Loucy (cell line): Measurements from ENCODE around the gene WFDC12.

Experiments
- EZH2phosphoT487 ChIP-seq: fragments of 200-600 bp; IDR thresholded peaks from 2 replicates; pipeline ENCODE4 v1.6.1; 2018; ENCODE audit warnings: antibody characterized with exemption, mild to moderate bottlenecking, moderate library complexity, borderline replicate concordance
- TF ChIP-seq, protein P1 (sequence below): fragments of 200-600 bp; sonication (generic); conservative IDR thresholded peaks from 2 replicates; pipeline ENCODE4 v1.5.1; 2014; ENCODE audit warnings: mild to moderate bottlenecking, antibody characterized with exemption, low read length

DNA sequence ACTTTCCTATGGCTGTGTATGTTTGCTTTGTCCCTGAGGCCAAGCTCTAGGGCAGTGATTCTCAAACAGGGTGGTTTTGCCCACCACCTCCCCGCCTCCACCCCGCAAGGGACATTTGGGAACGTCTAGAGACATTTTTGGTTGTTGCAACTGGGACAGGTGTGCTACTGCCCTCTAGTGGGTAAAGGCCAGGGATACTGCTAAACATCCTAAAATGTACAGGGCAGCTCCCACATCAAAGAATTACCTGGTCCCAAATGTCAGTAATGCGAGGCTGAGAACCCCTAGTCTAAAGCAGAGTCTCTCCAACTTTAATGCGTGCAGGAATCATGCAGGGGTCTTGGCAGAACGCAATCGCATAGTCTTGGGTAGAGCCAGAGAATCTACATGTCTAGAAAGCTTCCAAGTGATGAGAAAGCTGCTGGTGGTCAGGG is 28.4 kb downstream of the WFDC12 start:
- TF ChIP-seq, protein P1, sequence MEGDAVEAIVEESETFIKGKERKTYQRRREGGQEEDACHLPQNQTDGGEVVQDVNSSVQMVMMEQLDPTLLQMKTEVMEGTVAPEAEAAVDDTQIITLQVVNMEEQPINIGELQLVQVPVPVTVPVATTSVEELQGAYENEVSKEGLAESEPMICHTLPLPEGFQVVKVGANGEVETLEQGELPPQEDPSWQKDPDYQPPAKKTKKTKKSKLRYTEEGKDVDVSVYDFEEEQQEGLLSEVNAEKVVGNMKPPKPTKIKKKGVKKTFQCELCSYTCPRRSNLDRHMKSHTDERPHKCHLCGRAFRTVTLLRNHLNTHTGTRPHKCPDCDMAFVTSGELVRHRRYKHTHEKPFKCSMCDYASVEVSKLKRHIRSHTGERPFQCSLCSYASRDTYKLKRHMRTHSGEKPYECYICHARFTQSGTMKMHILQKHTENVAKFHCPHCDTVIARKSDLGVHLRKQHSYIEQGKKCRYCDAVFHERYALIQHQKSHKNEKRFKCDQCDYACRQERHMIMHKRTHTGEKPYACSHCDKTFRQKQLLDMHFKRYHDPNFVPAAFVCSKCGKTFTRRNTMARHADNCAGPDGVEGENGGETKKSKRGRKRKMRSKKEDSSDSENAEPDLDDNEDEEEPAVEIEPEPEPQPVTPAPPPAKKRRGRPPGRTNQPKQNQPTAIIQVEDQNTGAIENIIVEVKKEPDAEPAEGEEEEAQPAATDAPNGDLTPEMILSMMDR, result peak; percentile 87
- no peak for TF ChIP-seq EZH2phosphoT487
